ENCODE measurements around the gene MTUS2.
"Not testable (repeated sequence)": the region's sequence is repeated elsewhere in the genome, so short reads cannot be mapped to it uniquely, and the experiment has no call there.

The MTUS2 gene

GRCh38 chr13:29174093-29174492 lies 354.0 kb downstream of the MTUS2 start:
- DNase-seq: no peak

GRCh38 chr13:29175250-29175873 lies 355.2 kb downstream of the MTUS2 start:
- DNase-seq: no peak

- no peak for DNase-seq
Observed at GRCh38 chr13:29180055-29180454, 359.9 kb downstream of the MTUS2 start.

- DNase-seq: no peak
Observed at GRCh38 chr13:29182216-29182615, 362.1 kb downstream of the MTUS2 start.

- peak; percentile 93 for DNase-seq
Observed at GRCh38 chr13:29185926-29186325, 365.8 kb downstream of the MTUS2 start.

- DNase-seq: no peak
Observed at GRCh38 chr13:29187584-29187983, 367.4 kb downstream of the MTUS2 start.

GRCh38 chr13:29190298-29190697 lies 370.2 kb downstream of the MTUS2 start:
- no peak for DNase-seq

- DNase-seq: no peak
Observed at GRCh38 chr13:29193083-29193482, 372.9 kb downstream of the MTUS2 start.

GRCh38 chr13:29195456-29195855 lies 375.3 kb downstream of the MTUS2 start:
- no peak for DNase-seq

- DNase-seq: no peak
Observed at GRCh38 chr13:29196409-29197074, 376.4 kb downstream of the MTUS2 start.

GRCh38 chr13:29202753-29203152 lies 382.6 kb downstream of the MTUS2 start:
- DNase-seq: not testable (repeated sequence)

- no peak for DNase-seq
Observed at GRCh38 chr13:29204651-29205050, 384.5 kb downstream of the MTUS2 start.

- no peak for DNase-seq
Observed at GRCh38 chr13:29210676-29211075, 390.5 kb downstream of the MTUS2 start.

GRCh38 chr13:29211162-29211561 lies 391.0 kb downstream of the MTUS2 start:
- not testable (repeated sequence) for DNase-seq

- no peak for DNase-seq
Observed at GRCh38 chr13:29222458-29222857, 402.3 kb downstream of the MTUS2 start.

GRCh38 chr13:29224206-29224605 lies 404.1 kb downstream of the MTUS2 start:
- no peak for DNase-seq

GRCh38 chr13:29227576-29227975 lies 407.4 kb downstream of the MTUS2 start:
- DNase-seq: no peak

GRCh38 chr13:29230299-29230845 lies 410.2 kb downstream of the MTUS2 start:
- no peak for DNase-seq

GRCh38 chr13:29239653-29240525 lies 419.8 kb downstream of the MTUS2 start:
- no peak for DNase-seq

- DNase-seq: no peak
Observed at GRCh38 chr13:29254626-29255370, 434.7 kb downstream of the MTUS2 start.

- no peak for DNase-seq
Observed at GRCh38 chr13:29255567-29255966, 435.4 kb downstream of the MTUS2 start.

- DNase-seq: no peak
Observed at GRCh38 chr13:29260684-29261083, 440.5 kb downstream of the MTUS2 start.

GRCh38 chr13:29266261-29266660 lies 446.1 kb downstream of the MTUS2 start:
- DNase-seq: no peak

Measured in hematopoietic multipotent progenitor cell treated with erythropoietin and hydrocortisone succinate and interleukin-3 and kit ligand, for 8 days (in vitro differentiated cells).